GM19193 (cell line): Measurements from ENCODE around the gene SLC38A9.

ENCODE experiments used
- POLR2A ChIP-seq: IDR thresholded peaks from 4 replicates; pipeline ENCODE4 v1.6.1; 2011; ENCODE audit not compliant: insufficient read depth, insufficient read length; ENCODE audit errors: extremely low read depth

Gene SLC38A9

GRCh38 chr5:55584398-55585205 lies 127.5 kb downstream of the SLC38A9 start:
- no peak for TF ChIP-seq POLR2A

- TF ChIP-seq POLR2A: no peak
Observed at GRCh38 chr5:55583578-55583977, 128.5 kb downstream of the SLC38A9 start.

- no peak for TF ChIP-seq POLR2A
Observed at GRCh38 chr5:55582256-55582655, 129.9 kb downstream of the SLC38A9 start.

- TF ChIP-seq POLR2A: no peak
Observed at GRCh38 chr5:55580042-55580441, 132.1 kb downstream of the SLC38A9 start.

DNA sequence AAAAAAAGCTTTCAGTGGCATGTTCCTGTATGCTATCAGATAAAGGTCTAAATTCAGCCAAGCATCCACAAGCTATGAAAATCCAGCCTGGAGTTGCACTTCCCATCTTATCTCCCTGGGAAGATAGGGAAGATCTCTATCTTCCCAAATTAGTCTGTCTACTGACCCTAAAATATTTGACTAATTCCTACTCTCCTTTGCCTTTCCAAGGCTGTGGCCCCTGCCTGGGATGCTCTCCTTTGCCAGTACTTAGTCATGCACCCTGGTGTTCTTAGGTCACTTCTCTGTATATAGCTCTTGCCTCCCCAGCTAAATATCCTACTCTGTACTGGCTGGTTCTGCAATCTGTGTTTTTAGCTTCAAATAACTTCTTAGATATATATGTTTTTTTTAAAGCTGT lies 133.4 kb downstream of the SLC38A9 start:
- no peak for TF ChIP-seq POLR2A

DNA sequence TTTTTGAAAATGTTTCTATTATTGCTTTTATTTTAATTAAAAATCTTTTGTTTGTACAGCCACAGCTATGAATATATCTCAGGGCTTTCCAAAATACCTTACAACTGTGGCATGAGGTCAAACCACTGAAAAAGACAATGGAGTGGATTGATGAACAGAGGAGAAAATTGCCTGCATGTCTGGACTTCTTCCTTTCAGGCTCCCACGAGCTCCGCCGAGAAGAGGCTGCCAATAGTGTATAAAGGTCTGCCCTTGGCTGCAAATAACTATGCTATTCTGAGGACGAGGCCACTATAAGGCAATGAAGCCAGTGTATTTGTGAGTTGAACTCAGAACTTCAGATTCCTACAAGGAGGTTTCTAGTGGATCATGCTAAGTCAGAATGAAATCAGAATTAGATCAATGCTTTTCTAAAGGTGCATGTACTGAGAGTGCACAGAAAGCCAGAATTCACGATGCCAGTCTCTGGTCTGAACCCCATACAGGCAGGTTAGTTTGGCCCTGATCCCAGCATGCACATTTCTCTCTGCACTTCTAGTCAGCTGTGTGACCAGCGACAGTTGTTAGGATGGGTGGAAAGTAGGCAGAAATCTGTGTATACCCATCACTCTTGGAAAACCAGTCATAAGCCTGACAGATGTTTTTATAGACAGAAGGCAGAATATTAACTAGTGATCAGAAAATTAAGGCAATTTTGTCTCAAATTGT lies 134.6 kb downstream of the SLC38A9 start:
- no peak for TF ChIP-seq POLR2A

- no peak for TF ChIP-seq POLR2A
Observed at GRCh38 chr5:55576661-55577060, 135.5 kb downstream of the SLC38A9 start.
